ENCODE data around the gene DCDC1. TPM values are rescaled to one million over a fixed set of nuclear protein-coding genes. Genes with fewer than 3 reads are reported as not detected.

DCDC1 gene
- polyA plus RNA-seq, 3 donors, result 0.03 TPM; not detected in 2

DNA sequence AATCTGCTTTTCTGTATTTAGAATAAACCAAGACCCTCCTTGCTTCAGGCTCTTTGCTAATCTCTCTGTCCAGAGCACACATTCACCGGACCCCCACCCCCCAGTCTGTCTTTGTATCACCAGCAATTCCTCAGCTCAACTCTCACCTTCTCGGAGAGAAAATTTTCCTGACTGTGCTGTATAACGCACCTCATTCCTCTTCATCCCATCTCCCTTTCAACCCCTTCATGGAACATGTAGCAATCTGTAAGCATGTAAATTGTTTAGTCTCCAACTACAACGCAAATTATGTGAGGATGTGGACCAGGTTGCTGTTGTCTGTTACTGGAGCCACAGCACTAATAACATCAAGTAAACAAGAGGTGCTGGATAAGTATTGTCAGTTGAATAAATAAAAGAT lies 349.8 kb downstream of the DCDC1 start:
- no peaks in the 10 kb centered on the region for H3K27me3 ChIP-seq (ENCODE audit: control insufficient read depth in 2 of 2, insufficient read depth in 2 of 2, low read length in 2 of 2)
- H3K4me2 ChIP-seq (replicated peaks; ENCODE audit: extremely low read depth, low read length, poor library complexity, severe bottlenecking), result no peak overlapping the region
- no peaks in the 10 kb centered on the region for H3K27me3 Mint-ChIP-seq (ENCODE audit: low read depth in 3 of 3)
- no peaks in the 10 kb centered on the region for H3K79me2 ChIP-seq (ENCODE audit: insufficient read depth, low read length)
- H3K27ac ChIP-seq (ENCODE audit: low read depth in 1 of 2, low read length in 2 of 2), result no peak overlapping the region
- H3K36me3 ChIP-seq (replicated peaks in 1 of 2; ENCODE audit: control insufficient read depth in 1 of 2, insufficient read depth in 2 of 2, low read length in 2 of 2), result no peaks in the 10 kb centered on the region
- H3K4me3 Mint-ChIP-seq, result no peak overlapping the region
- intact Hi-C loops (cut with micrococcal nuclease), result loop anchor here in 1 of 2 donors (10.0 kb wide), 1 partner anchor 55 kb away; no protein-coding TSS in a partner anchor
- 80% methylated on average over 1 of the region's 4 CpGs for WGBS (ENCODE audit: insufficient coverage)
- peaks cover 0 to 4% (median 0%) of the 10 kb centered on the region in 7 donors for H3K9me3 Mint-ChIP-seq
- H4K20me1 ChIP-seq (ENCODE audit: insufficient read depth, low read length), result no peaks in the 10 kb centered on the region
- no peak overlapping the region for H2AFZ ChIP-seq (ENCODE audit: insufficient read depth, low read depth, low read length, poor library complexity, severe bottlenecking)
- no peaks in the 10 kb centered on the region for H3K36me3 Mint-ChIP-seq
- H3K9ac ChIP-seq (ENCODE audit: insufficient read depth, low read length, poor library complexity, severe bottlenecking), result no peak overlapping the region
- H3K4me3 ChIP-seq (replicated peaks in 1 of 3; ENCODE audit: low read depth in 2 of 3, low read length in 3 of 3), result no peak overlapping the region
- no peak for DNase-seq
- no peak overlapping the region for H3K27ac Mint-ChIP-seq
- H3K9me3 ChIP-seq (replicated peaks in 1 of 2; ENCODE audit: control insufficient read depth in 1 of 2, insufficient read depth in 1 of 2, low read length in 2 of 2), result no peaks in the 10 kb centered on the region
- H3K4me1 ChIP-seq (ENCODE audit: control insufficient read depth in 1 of 2, insufficient read depth in 2 of 2, low read length in 2 of 2), result no peaks in the 10 kb centered on the region
- TF ChIP-seq, protein P1, sequence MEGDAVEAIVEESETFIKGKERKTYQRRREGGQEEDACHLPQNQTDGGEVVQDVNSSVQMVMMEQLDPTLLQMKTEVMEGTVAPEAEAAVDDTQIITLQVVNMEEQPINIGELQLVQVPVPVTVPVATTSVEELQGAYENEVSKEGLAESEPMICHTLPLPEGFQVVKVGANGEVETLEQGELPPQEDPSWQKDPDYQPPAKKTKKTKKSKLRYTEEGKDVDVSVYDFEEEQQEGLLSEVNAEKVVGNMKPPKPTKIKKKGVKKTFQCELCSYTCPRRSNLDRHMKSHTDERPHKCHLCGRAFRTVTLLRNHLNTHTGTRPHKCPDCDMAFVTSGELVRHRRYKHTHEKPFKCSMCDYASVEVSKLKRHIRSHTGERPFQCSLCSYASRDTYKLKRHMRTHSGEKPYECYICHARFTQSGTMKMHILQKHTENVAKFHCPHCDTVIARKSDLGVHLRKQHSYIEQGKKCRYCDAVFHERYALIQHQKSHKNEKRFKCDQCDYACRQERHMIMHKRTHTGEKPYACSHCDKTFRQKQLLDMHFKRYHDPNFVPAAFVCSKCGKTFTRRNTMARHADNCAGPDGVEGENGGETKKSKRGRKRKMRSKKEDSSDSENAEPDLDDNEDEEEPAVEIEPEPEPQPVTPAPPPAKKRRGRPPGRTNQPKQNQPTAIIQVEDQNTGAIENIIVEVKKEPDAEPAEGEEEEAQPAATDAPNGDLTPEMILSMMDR (IDR thresholded peaks at IDR 0.05), result no peak
- no peaks in the 10 kb centered on the region for H3K4me1 Mint-ChIP-seq

DNA sequence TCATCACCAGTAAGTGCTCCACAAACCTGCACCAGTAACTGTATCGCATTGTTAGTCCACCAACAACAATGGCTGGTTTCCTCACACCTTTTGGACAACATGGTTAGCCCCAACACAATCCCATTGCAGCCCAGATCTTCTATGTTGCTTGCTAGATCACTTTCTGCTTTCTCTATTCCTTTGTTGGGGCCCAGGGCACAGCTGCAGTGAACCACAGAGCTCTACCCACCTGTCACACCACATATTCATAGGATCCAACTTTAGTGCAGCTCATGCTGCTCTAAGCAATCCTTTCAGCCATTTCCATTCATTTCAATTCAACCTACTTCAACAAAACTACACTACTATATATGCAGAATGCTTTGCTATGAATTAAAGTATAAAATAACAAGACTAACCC lies 364.3 kb downstream of the DCDC1 start:
- Histone ChIP-seq H3K4me3 (replicated peaks in 1 of 3; ENCODE audit: low read depth in 2 of 3, low read length in 3 of 3) (no peak overlapping the region), H2AFZ (ENCODE audit: insufficient read depth, low read depth, low read length, poor library complexity, severe bottlenecking) (no peak overlapping the region), H3K27me3 (ENCODE audit: control insufficient read depth in 2 of 2, insufficient read depth in 2 of 2, low read length in 2 of 2) (no peaks in the 10 kb centered on the region), H4K20me1 (ENCODE audit: insufficient read depth, low read length) (no peaks in the 10 kb centered on the region), H3K9me3 (replicated peaks in 1 of 2; ENCODE audit: control insufficient read depth in 1 of 2, insufficient read depth in 1 of 2, low read length in 2 of 2) (no peaks in the 10 kb centered on the region), H3K27ac (ENCODE audit: low read depth in 1 of 2, low read length in 2 of 2) (no peak overlapping the region), H3K4me1 (ENCODE audit: control insufficient read depth in 1 of 2, insufficient read depth in 2 of 2, low read length in 2 of 2) (no peaks in the 10 kb centered on the region), H3K36me3 (replicated peaks in 1 of 2; ENCODE audit: control insufficient read depth in 1 of 2, insufficient read depth in 2 of 2, low read length in 2 of 2) (no peaks in the 10 kb centered on the region), H3K79me2 (ENCODE audit: insufficient read depth, low read length) (no peaks in the 10 kb centered on the region), H3K9ac (ENCODE audit: insufficient read depth, low read length, poor library complexity, severe bottlenecking) (no peak overlapping the region), H3K4me2 (replicated peaks; ENCODE audit: extremely low read depth, low read length, poor library complexity, severe bottlenecking) (no peak overlapping the region)
- Mint-ChIP-seq H3K27me3 (ENCODE audit: low read depth in 3 of 3) (peaks cover 0 to 3% (median 0%) of the 10 kb centered on the region in 3 donors), H3K9me3 (peaks cover 0 to 3% (median 1%) of the 10 kb centered on the region in 7 donors), H3K4me3 (no peak overlapping the region), H3K27ac (no peak overlapping the region), H3K36me3 (no peaks in the 10 kb centered on the region), H3K4me1 (no peaks in the 10 kb centered on the region)
- DNase-seq, result no peak
- 91% methylated on average over 1 of the region's 1 CpG for WGBS (ENCODE audit: insufficient coverage)
- TF ChIP-seq, protein P1 (IDR thresholded peaks at IDR 0.05), result no peak
- intact Hi-C loops (cut with micrococcal nuclease), result no loop called here

All from CD14-positive monocyte (primary cell).